Measurements from ENCODE around the gene C22orf42.

GRCh38 chr22:32202161-32202538, 43.0 kb upstream of the C22orf42 start:
- TF ChIP-seq GATA2 (IDR thresholded peaks at IDR 0.05; ENCODE audit: low read depth, low read length), result no peak
- TF ChIP-seq GATA3 (IDR thresholded peaks at IDR 0.05; ENCODE audit: low read depth, low read length), result no peak
